OCI-LY7 (cell line): ENCODE measurements around the gene A2ML1.

Experiments
- EZH2phosphoT487 ChIP-seq: fragments of 200-600 bp; sonication (generic); IDR thresholded peaks from 2 replicates; pipeline ENCODE4 v1.6.1; 2018; ENCODE audit warnings: low read depth, borderline replicate concordance, mild to moderate bottlenecking, mixed run types, antibody characterized with exemption, low read length, moderate library complexity, mixed read lengths
- TF ChIP-seq, protein P1 (sequence below): fragments of 200-600 bp; sonication (generic); conservative IDR thresholded peaks from 2 replicates; pipeline ENCODE4 v1.5.1; 2014; ENCODE audit warnings: mild to moderate bottlenecking, antibody characterized with exemption, low read length, moderate library complexity, mixed read lengths

GRCh38 chr12:8887285-8887715 lies 64.9 kb downstream of the A2ML1 start:
- TF ChIP-seq, protein P1, sequence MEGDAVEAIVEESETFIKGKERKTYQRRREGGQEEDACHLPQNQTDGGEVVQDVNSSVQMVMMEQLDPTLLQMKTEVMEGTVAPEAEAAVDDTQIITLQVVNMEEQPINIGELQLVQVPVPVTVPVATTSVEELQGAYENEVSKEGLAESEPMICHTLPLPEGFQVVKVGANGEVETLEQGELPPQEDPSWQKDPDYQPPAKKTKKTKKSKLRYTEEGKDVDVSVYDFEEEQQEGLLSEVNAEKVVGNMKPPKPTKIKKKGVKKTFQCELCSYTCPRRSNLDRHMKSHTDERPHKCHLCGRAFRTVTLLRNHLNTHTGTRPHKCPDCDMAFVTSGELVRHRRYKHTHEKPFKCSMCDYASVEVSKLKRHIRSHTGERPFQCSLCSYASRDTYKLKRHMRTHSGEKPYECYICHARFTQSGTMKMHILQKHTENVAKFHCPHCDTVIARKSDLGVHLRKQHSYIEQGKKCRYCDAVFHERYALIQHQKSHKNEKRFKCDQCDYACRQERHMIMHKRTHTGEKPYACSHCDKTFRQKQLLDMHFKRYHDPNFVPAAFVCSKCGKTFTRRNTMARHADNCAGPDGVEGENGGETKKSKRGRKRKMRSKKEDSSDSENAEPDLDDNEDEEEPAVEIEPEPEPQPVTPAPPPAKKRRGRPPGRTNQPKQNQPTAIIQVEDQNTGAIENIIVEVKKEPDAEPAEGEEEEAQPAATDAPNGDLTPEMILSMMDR = no peak
- TF ChIP-seq EZH2phosphoT487 = no peak
